ENCODE data around the gene PIP4K2C.

Gene PIP4K2C

GRCh38 chr12:57575771-57576612 lies 15.0 kb upstream of the PIP4K2C start:
- H3K4me3 ChIP-seq (ENCODE audit: low read depth, low read length), result no peak overlapping the region
- TF ChIP-seq CTCF (IDR thresholded peaks at IDR 0.05; ENCODE audit: borderline replicate concordance, insufficient read depth, low read depth, low read length), result no peak

- no peak overlapping the region for H3K4me3 ChIP-seq (ENCODE audit: low read depth, low read length)
- TF ChIP-seq CTCF (IDR thresholded peaks at IDR 0.05; ENCODE audit: borderline replicate concordance, insufficient read depth, low read depth, low read length), result no peak
These were observed 14.3 kb upstream of the PIP4K2C start for GRCh38 chr12:57576613-57577160.

GRCh38 chr12:57577981-57578758 lies 12.8 kb upstream of the PIP4K2C start:
- no peak overlapping the region for H3K4me3 ChIP-seq (ENCODE audit: low read depth, low read length)
- TF ChIP-seq CTCF (IDR thresholded peaks at IDR 0.05; ENCODE audit: borderline replicate concordance, insufficient read depth, low read depth, low read length), result no peak

- TF ChIP-seq CTCF (IDR thresholded peaks at IDR 0.05; ENCODE audit: borderline replicate concordance, insufficient read depth, low read depth, low read length), result no peak
- H3K4me3 ChIP-seq (ENCODE audit: low read depth, low read length), result no peak overlapping the region
These were observed 12.0 kb upstream of the PIP4K2C start for GRCh38 chr12:57579011-57579410.

- no peak overlapping the region for H3K4me3 ChIP-seq (ENCODE audit: low read depth, low read length)
- no peak for TF ChIP-seq CTCF (IDR thresholded peaks at IDR 0.05; ENCODE audit: borderline replicate concordance, insufficient read depth, low read depth, low read length)
These were observed 11.1 kb upstream of the PIP4K2C start for GRCh38 chr12:57579677-57580465.

GRCh38 chr12:57580466-57580795 lies 10.6 kb upstream of the PIP4K2C start:
- H3K4me3 ChIP-seq (ENCODE audit: low read depth, low read length), result no peak overlapping the region
- TF ChIP-seq CTCF (IDR thresholded peaks at IDR 0.05; ENCODE audit: borderline replicate concordance, insufficient read depth, low read depth, low read length), result no peak

Data from GM12875 (cell line).